Hepatocyte (in vitro differentiated cells): ENCODE data around the gene JCHAIN. TPM values are rescaled to one million over a fixed set of nuclear protein-coding genes. Genes with fewer than 3 reads are reported as not detected.
"Not testable (repeated sequence)": the region's sequence is repeated elsewhere in the genome, so short reads cannot be mapped to it uniquely, and the experiment has no call there.

Experiments
- DNase-seq: peaks from one replicate; pipeline ENCODE4 v3.0.0-alpha.2; 2016; ENCODE audit warnings: low spot score
- H2AFZ ChIP-seq: fragments of 200-600 bp; sonication (generic); 2 replicates; pipeline ENCODE4 v1.6.0; 2016; ENCODE audit warnings: antibody characterized with exemption, mild to moderate bottlenecking
- H3K27ac ChIP-seq: fragments of 200-600 bp; sonication (generic); 2 replicates; pipeline ENCODE4 v1.5.1; 2016; ENCODE audit warnings: mild to moderate bottlenecking
- H3K27me3 ChIP-seq: fragments of 200-600 bp; sonication (generic); 2 replicates; pipeline ENCODE4 v1.6.1; 2016
- H3K36me3 ChIP-seq: fragments of 200-600 bp; sonication (generic); replicated peaks from 2 replicates; pipeline ENCODE4 v1.5.1; 2016; ENCODE audit warnings: low read depth; ENCODE audit not compliant: insufficient read depth
- H3K4me1 ChIP-seq: fragments of 200-600 bp; sonication (generic); 2 replicates; pipeline ENCODE4 v1.5.1; 2016; ENCODE audit warnings: mild to moderate bottlenecking, moderate library complexity; ENCODE audit not compliant: insufficient read depth
- H3K4me2 ChIP-seq: fragments of 200-600 bp; sonication (generic); 2 replicates; pipeline ENCODE4 v1.6.0; 2016
- H3K4me3 ChIP-seq: fragments of 200-600 bp; sonication (generic); 2 replicates; pipeline ENCODE4 v1.5.1; 2016; ENCODE audit warnings: mild to moderate bottlenecking
- H3K79me2 ChIP-seq: fragments of 200-600 bp; sonication (generic); 2 replicates; pipeline ENCODE4 v1.6.0; 2017; ENCODE audit warnings: mild to moderate bottlenecking
- H3K9me2 ChIP-seq: fragments of 200-600 bp; sonication (generic); replicated peaks from 2 replicates; pipeline ENCODE4 v1.6.0; 2017; ENCODE audit warnings: mild to moderate bottlenecking; ENCODE audit not compliant: insufficient read depth
- H3K9me3 ChIP-seq: fragments of 200-600 bp; sonication (generic); 2 replicates; pipeline ENCODE4 v1.5.1; 2016; ENCODE audit warnings: low read depth, mild to moderate bottlenecking
- H4K20me1 ChIP-seq: fragments of 200-600 bp; sonication (generic); 2 replicates; pipeline ENCODE4 v1.6.0; 2016; ENCODE audit warnings: mild to moderate bottlenecking; ENCODE audit not compliant: insufficient read depth, poor library complexity, severe bottlenecking
- CTCF ChIP-seq: fragments of 200-600 bp; sonication (generic); IDR thresholded peaks from 2 replicates; pipeline ENCODE4 v1.5.1; 2016; ENCODE audit warnings: antibody characterized with exemption, mild to moderate bottlenecking; ENCODE audit not compliant: poor library complexity
- EZH2 ChIP-seq: fragments of 200-600 bp; sonication (generic); IDR thresholded peaks from 2 replicates; pipeline ENCODE4 v1.6.1; 2016; ENCODE audit warnings: antibody characterized with exemption, mild to moderate bottlenecking, borderline replicate concordance
- EZH2phosphoT487 ChIP-seq: fragments of 200-600 bp; sonication (generic); IDR thresholded peaks from one replicate; pipeline ENCODE4 v1.6.1; 2018; ENCODE audit warnings: antibody characterized with exemption, mild to moderate bottlenecking, low read depth, moderate library complexity; ENCODE audit not compliant: unreplicated experiment, severe bottlenecking
- WGBS: methylation state at CpG from one replicate; pipeline ENCODE4 v1.1.6; 2016; ENCODE audit warnings: low lambda C conversion rate; ENCODE audit errors: missing lambda C conversion rate; 5-methylcytosine and 5-hydroxymethylcytosine counted together
- polyA plus RNA-seq: library from polyadenylated mRNA; unstranded; fragments of >200 nt; fragmentation: Nextera tagmentation; extraction: Ambion mirVana; gene quantifications from 2 replicates; pipeline ENCODE4 v1.2.1, GENCODE V29; 2016
- total RNA-seq: library from RNA; depleted of rRNA; stranded (reverse); fragments of >200 nt; gene quantifications from 2 replicates; pipeline ENCODE4 v1.2.3, GENCODE V29; 2014

The JCHAIN gene
- total and polyA plus RNA-seq, 2 experiments from 2014 or later: not detected

GRCh38 chr4:70667740-70668535, 1.6 kb upstream of the JCHAIN start:
- Histone ChIP-seq H3K36me3 (no peaks in the 10 kb centered on the region), H3K4me1 (no peaks in the 10 kb centered on the region), H3K27me3 (no peaks in the 10 kb centered on the region), H3K9me2 (no peaks in the 10 kb centered on the region), H2AFZ (no peak overlapping the region), H3K9me3 (no peaks in the 10 kb centered on the region), H4K20me1 (no peaks in the 10 kb centered on the region), H3K27ac (no peak overlapping the region), H3K4me2 (no peak overlapping the region), H3K79me2 (no peaks in the 10 kb centered on the region), H3K4me3 (no peak overlapping the region)
- WGBS: 73% methylated on average over 3 of the region's 3 CpGs
- DNase-seq: no peak
- no peak for TF ChIP-seq CTCF
- no peak for TF ChIP-seq EZH2
- TF ChIP-seq EZH2phosphoT487: no peak

- WGBS: 86% methylated on average over 5 of the region's 5 CpGs
- not testable (repeated sequence) for H3K36me3 ChIP-seq, H2AFZ ChIP-seq, H4K20me1 ChIP-seq, H3K9me2 ChIP-seq, H3K4me3 ChIP-seq, H3K27me3 ChIP-seq, H3K27ac ChIP-seq, H3K79me2 ChIP-seq, DNase-seq, H3K4me2 ChIP-seq, H3K4me1 ChIP-seq, H3K9me3 ChIP-seq
Observed at GRCh38 chr4:70661309-70661922, 4.9 kb downstream of the JCHAIN start.

GRCh38 chr4:70660106-70660505, 6.2 kb downstream of the JCHAIN start:
- no peaks in the 10 kb centered on the region for H3K9me2 ChIP-seq
- TF ChIP-seq CTCF: no peak
- no peak for TF ChIP-seq EZH2phosphoT487
- TF ChIP-seq EZH2: no peak
- no peak overlapping the region for H2AFZ ChIP-seq
- H3K4me2 ChIP-seq: no peak overlapping the region
- H3K4me1 ChIP-seq: no peaks in the 10 kb centered on the region
- no peaks in the 10 kb centered on the region for H3K9me3 ChIP-seq
- no peaks in the 10 kb centered on the region for H4K20me1 ChIP-seq
- no peaks in the 10 kb centered on the region for H3K27me3 ChIP-seq
- no peak overlapping the region for H3K27ac ChIP-seq
- no peak for DNase-seq
- no peaks in the 10 kb centered on the region for H3K36me3 ChIP-seq
- WGBS: 87% methylated on average over 4 of the region's 4 CpGs
- H3K79me2 ChIP-seq: no peaks in the 10 kb centered on the region
- no peak overlapping the region for H3K4me3 ChIP-seq

GRCh38 chr4:70658418-70658817, 7.9 kb downstream of the JCHAIN start:
- no peaks in the 10 kb centered on the region for H3K9me2 ChIP-seq
- H3K9me3 ChIP-seq: no peaks in the 10 kb centered on the region
- no peaks in the 10 kb centered on the region for H3K79me2 ChIP-seq
- H3K36me3 ChIP-seq: no peaks in the 10 kb centered on the region
- no peaks in the 10 kb centered on the region for H3K27me3 ChIP-seq
- TF ChIP-seq EZH2phosphoT487: no peak
- TF ChIP-seq EZH2: no peak
- H3K4me2 ChIP-seq: no peak overlapping the region
- H4K20me1 ChIP-seq: no peaks in the 10 kb centered on the region
- DNase-seq: no peak
- 76% methylated on average over 3 of the region's 3 CpGs for WGBS
- H2AFZ ChIP-seq: no peak overlapping the region
- peaks cover 3% of the 10 kb centered on the region for H3K4me1 ChIP-seq
- H3K4me3 ChIP-seq: no peak overlapping the region
- H3K27ac ChIP-seq: no peak overlapping the region
